CD4-positive, CD25-positive, alpha-beta regulatory T cell (primary cell): ENCODE results near the gene LSM3. TPM values are rescaled to one million over a fixed set of nuclear protein-coding genes. Genes with fewer than 3 reads are reported as not detected.

Experiments used
- ATAC-seq, 2 donors: fragments of 150-1000 bp; cut with Tn5 transposase; one replicate each; pipeline ENCODE4 v1.10.0; 2021; ENCODE audit warnings: low read depth in 2 of 2, moderate number of reproducible peaks in 2 of 2, moderate library complexity in 1 of 2
- DNase-seq, 3 donors: peaks; one replicate each; pipeline versions ENCODE4 v3.0.0 to v3.0.0-alpha.2; 2012 to 2022; ENCODE audit warnings: mixed read lengths in 1 of 3
- H3K27ac ChIP-seq: one replicate; pipeline ENCODE4 v1.7.0; 2013; ENCODE audit warnings: mild to moderate bottlenecking, low read length; ENCODE audit not compliant: insufficient read depth, poor library complexity, severe bottlenecking
- H3K27me3 ChIP-seq: one replicate; pipeline ENCODE4 v1.7.0; 2013; ENCODE audit warnings: low read length; ENCODE audit not compliant: control insufficient read depth, insufficient read depth
- H3K36me3 ChIP-seq: one replicate; pipeline ENCODE4 v1.7.0; 2013; ENCODE audit warnings: mild to moderate bottlenecking, low read length, moderate library complexity; ENCODE audit not compliant: control insufficient read depth, insufficient read depth
- H3K4me1 ChIP-seq: 2 replicates; pipeline ENCODE4 v1.7.0; 2013; ENCODE audit warnings: mild to moderate bottlenecking, low read length; ENCODE audit not compliant: insufficient read depth, control insufficient read depth, poor library complexity, severe bottlenecking
- H3K4me3 ChIP-seq: one replicate; pipeline ENCODE4 v1.7.0; 2013; ENCODE audit warnings: low read depth, mild to moderate bottlenecking, low read length, moderate library complexity
- H3K9me3 ChIP-seq, 2 experiments: 1 replicate in 1 of 2; 2 replicates in 1 of 2; pipeline ENCODE4 v1.7.0; 2013; ENCODE audit warnings: low read length in 2 of 2, mild to moderate bottlenecking in 1 of 2, moderate library complexity in 1 of 2; ENCODE audit not compliant: control insufficient read depth in 2 of 2
- H3K27ac Mint-ChIP-seq, 3 donors: one replicate each; pipeline ENCODE4 v1.8.0; 2020 to 2022; ENCODE audit warnings: mild to moderate bottlenecking in 3 of 3, mixed read lengths in 3 of 3, moderate library complexity in 2 of 3
- H3K27me3 Mint-ChIP-seq: one replicate; pipeline ENCODE4 v1.8.0; 2022; ENCODE audit warnings: mild to moderate bottlenecking, mixed read lengths
- H3K36me3 Mint-ChIP-seq: one replicate; pipeline ENCODE4 v1.8.0; 2020; ENCODE audit warnings: mixed read lengths
- H3K4me1 Mint-ChIP-seq, 4 donors: one replicate each; pipeline ENCODE4 v1.8.0; 2020 to 2022; ENCODE audit warnings: mixed read lengths in 4 of 4, mild to moderate bottlenecking in 1 of 4
- H3K4me3 Mint-ChIP-seq, 4 donors: one replicate each; pipeline ENCODE4 v1.8.0; 2020 to 2022; ENCODE audit warnings: mild to moderate bottlenecking in 4 of 4, mixed read lengths in 4 of 4, moderate library complexity in 3 of 4
- H3K9me3 Mint-ChIP-seq, 7 donors: one replicate each; pipeline ENCODE4 v1.8.0; 2020 to 2022; ENCODE audit warnings: mixed read lengths in 7 of 7, mild to moderate bottlenecking in 3 of 7, moderate library complexity in 2 of 7
- polyA plus RNA-seq, 4 donors: library from polyadenylated mRNA; unstranded; fragments of 300-500 nt; fragmentation: Illumina TruSeq; gene quantifications; one replicate each; pipeline ENCODE4 v1.2.3, GENCODE V29; 2021
- total RNA-seq: library from RNA; stranded (reverse); gene quantifications from one replicate; pipeline ENCODE4 v1.2.3, GENCODE V29; 2022

LSM3 gene
- total and polyA plus RNA-seq, 5 donors from 2014 or later: 6.6 to 25.7 (median 21.0) TPM

GRCh38 chr3:14186854-14187458 lies 8.3 kb downstream of the LSM3 start:
- Histone ChIP-seq H3K9me3 (no peaks in the 10 kb centered on the region), H3K4me3 (no peak overlapping the region), H3K27me3 (no peaks in the 10 kb centered on the region), H3K27ac (no peak overlapping the region), H3K4me1 (no peaks in the 10 kb centered on the region), H3K36me3 (peaks cover 46% of the 10 kb centered on the region)
- Mint-ChIP-seq H3K36me3 (peaks cover 62% of the 10 kb centered on the region), H3K9me3 (peaks cover 0 to 6% (median 0%) of the 10 kb centered on the region in 7 donors), H3K4me1 (peaks cover 36 to 71% (median 55%) of the 10 kb centered on the region in 4 donors), H3K4me3 (no peak overlapping the region), H3K27ac (peak overlapping the region in 1 of 3 donors; percentile 67), H3K27me3 (no peaks in the 10 kb centered on the region)
- no peak for ATAC-seq
- DNase-seq: no peak

- no peak for ATAC-seq
Observed at GRCh38 chr3:14188041-14188754, 9.6 kb downstream of the LSM3 start.

GRCh38 chr3:14194865-14195264 lies 16.2 kb downstream of the LSM3 start:
- Mint-ChIP-seq H3K27me3 (no peaks in the 10 kb centered on the region), H3K9me3 (peaks cover 0 to 6% (median 0%) of the 10 kb centered on the region in 7 donors), H3K4me3 (no peak overlapping the region), H3K27ac (no peak overlapping the region), H3K4me1 (peaks cover 18 to 37% (median 29%) of the 10 kb centered on the region in 4 donors), H3K36me3 (peaks cover 42% of the 10 kb centered on the region)
- Histone ChIP-seq H3K27ac (no peak overlapping the region), H3K27me3 (no peaks in the 10 kb centered on the region), H3K9me3 (no peaks in the 10 kb centered on the region), H3K36me3 (peaks cover 33% of the 10 kb centered on the region), H3K4me1 (no peaks in the 10 kb centered on the region), H3K4me3 (no peak overlapping the region)
- ATAC-seq (no peak), DNase-seq (no peak)

More at GRCh38 chr3:14188041-14188754, 9.6 kb downstream of the LSM3 start:
- Mint-ChIP-seq H3K27me3 (no peaks in the 10 kb centered on the region), H3K4me1 (peaks cover 27 to 72% (median 53%) of the 10 kb centered on the region in 4 donors), H3K27ac (peak overlapping the region in 2 of 3 donors; percentile 29 to 31), H3K9me3 (peaks cover 0 to 6% (median 0%) of the 10 kb centered on the region in 7 donors), H3K36me3 (peaks cover 53% of the 10 kb centered on the region), H3K4me3 (peak overlapping the region in 1 of 4 donors; percentile 6)
- no peaks in the 10 kb centered on the region for H3K4me1 ChIP-seq
- H3K9me3 ChIP-seq: no peaks in the 10 kb centered on the region
- peaks cover 34% of the 10 kb centered on the region for H3K36me3 ChIP-seq
- H3K27ac ChIP-seq: no peak overlapping the region
- no peak overlapping the region for H3K4me3 ChIP-seq
- peak in 1 of 3 donors; percentile 22 for DNase-seq
- no peaks in the 10 kb centered on the region for H3K27me3 ChIP-seq

GRCh38 chr3:14199641-14200040 lies 21.0 kb downstream of the LSM3 start:
- no peaks in the 10 kb centered on the region for H3K4me1 ChIP-seq
- Mint-ChIP-seq H3K4me1 (peaks cover 4 to 5% (median 5%) of the 10 kb centered on the region in 4 donors), H3K27ac (peak overlapping the region in 1 of 3 donors; percentile 53)

GRCh38 chr3:14200276-14200675 lies 21.7 kb downstream of the LSM3 start:
- H3K9me3 Mint-ChIP-seq: no peaks in the 10 kb centered on the region
- Histone ChIP-seq H3K4me1 (no peaks in the 10 kb centered on the region), H3K4me3 (no peak overlapping the region), H3K9me3 (no peaks in the 10 kb centered on the region), H3K36me3 (peaks cover 28% of the 10 kb centered on the region), H3K27me3 (no peaks in the 10 kb centered on the region), H3K27ac (no peak overlapping the region)
- no peak overlapping the region for H3K27ac Mint-ChIP-seq
- no peak overlapping the region for H3K4me3 Mint-ChIP-seq
- H3K4me1 Mint-ChIP-seq: peaks cover 4 to 5% (median 5%) of the 10 kb centered on the region in 4 donors
- peaks cover 30% of the 10 kb centered on the region for H3K36me3 Mint-ChIP-seq
- DNase-seq (no peak), ATAC-seq (no peak)
- H3K27me3 Mint-ChIP-seq: no peaks in the 10 kb centered on the region

More at GRCh38 chr3:14199641-14200040, 21.0 kb downstream of the LSM3 start:
- H3K4me3 Mint-ChIP-seq: no peak overlapping the region
- H3K4me3 ChIP-seq: no peak overlapping the region
- H3K27me3 ChIP-seq: no peaks in the 10 kb centered on the region
- no peaks in the 10 kb centered on the region for H3K9me3 ChIP-seq
- no peak for ATAC-seq
- DNase-seq: no peak
- peaks cover 30% of the 10 kb centered on the region for H3K36me3 Mint-ChIP-seq
- no peak overlapping the region for H3K27ac ChIP-seq
- no peaks in the 10 kb centered on the region for H3K27me3 Mint-ChIP-seq
- no peaks in the 10 kb centered on the region for H3K9me3 Mint-ChIP-seq
- peaks cover 33% of the 10 kb centered on the region for H3K36me3 ChIP-seq

- H3K27ac ChIP-seq: no peak overlapping the region
- H3K9me3 ChIP-seq: no peaks in the 10 kb centered on the region
- no peaks in the 10 kb centered on the region for H3K9me3 Mint-ChIP-seq
- DNase-seq: no peak
- H3K27me3 ChIP-seq: no peaks in the 10 kb centered on the region
- H3K4me3 ChIP-seq: no peak overlapping the region
- no peaks in the 10 kb centered on the region for H3K4me1 ChIP-seq
- no peak for ATAC-seq
- H3K36me3 ChIP-seq: peaks cover 25% of the 10 kb centered on the region
- H3K4me1 Mint-ChIP-seq: peaks cover 4 to 5% (median 5%) of the 10 kb centered on the region in 4 donors
- H3K4me3 Mint-ChIP-seq: no peak overlapping the region
- peak overlapping the region in 1 of 3 donors; percentile 20 for H3K27ac Mint-ChIP-seq
- H3K36me3 Mint-ChIP-seq: peaks cover 30% of the 10 kb centered on the region
- H3K27me3 Mint-ChIP-seq: no peaks in the 10 kb centered on the region
Observed at GRCh38 chr3:14200841-14201240, 22.2 kb downstream of the LSM3 start.

- H3K4me3 ChIP-seq: no peak overlapping the region
- no peaks in the 10 kb centered on the region for H3K9me3 ChIP-seq
- H3K27me3 Mint-ChIP-seq: no peaks in the 10 kb centered on the region
- peaks cover 22% of the 10 kb centered on the region for H3K36me3 Mint-ChIP-seq
- H3K4me1 Mint-ChIP-seq: peaks cover 2 to 5% (median 5%) of the 10 kb centered on the region in 4 donors
- H3K9me3 Mint-ChIP-seq: no peaks in the 10 kb centered on the region
- DNase-seq (no peak), ATAC-seq (no peak)
- no peak overlapping the region for H3K27ac Mint-ChIP-seq
- H3K4me3 Mint-ChIP-seq: no peak overlapping the region
- no peaks in the 10 kb centered on the region for H3K27me3 ChIP-seq
- no peak overlapping the region for H3K27ac ChIP-seq
- H3K36me3 ChIP-seq: peaks cover 25% of the 10 kb centered on the region
- no peaks in the 10 kb centered on the region for H3K4me1 ChIP-seq
Observed at GRCh38 chr3:14201940-14202684, 23.5 kb downstream of the LSM3 start.
